Upper lobe of left lung (tissue), 4 donors: Measurements from ENCODE around the gene RIMS1.

Source experiments
- CTCF ChIP-seq, 6 experiments: fragments of 450-650 bp in 4 of 6; fragments of 200-600 bp in 2 of 6; sonication (generic) in 2 of 6; IDR thresholded peaks; one replicate each; pipeline ENCODE4 v1.5.1; 2016 to 2019; ENCODE audit warnings: antibody characterized with exemption in 6 of 6
- EP300 ChIP-seq, 4 donors: sonication (generic); formaldehyde crosslinking; IDR thresholded peaks; one replicate each; pipeline ENCODE4 v1.5.1; 2017; ENCODE audit warnings: antibody characterized with exemption in 4 of 4, control low read depth in 2 of 4
- POLR2A ChIP-seq, 4 donors: fragments of 450-650 bp; IDR thresholded peaks; one replicate each; pipeline ENCODE4 v1.5.1; 2016 to 2017; ENCODE audit warnings: antibody characterized with exemption in 4 of 4, mild to moderate bottlenecking in 2 of 4
- POLR2AphosphoS5 ChIP-seq, 2 donors: sonication (generic); formaldehyde crosslinking; IDR thresholded peaks; one replicate each; pipeline ENCODE4 v1.5.1; 2017; ENCODE audit warnings: antibody characterized with exemption in 2 of 2

GRCh38 chr6:71977884-71978283 is 91.5 kb downstream of the RIMS1 start:
- TF ChIP-seq CTCF (IDR thresholded peaks at IDR 0.05), result no peak
- no peak for TF ChIP-seq POLR2A (IDR thresholded peaks at IDR 0.05)
- TF ChIP-seq POLR2AphosphoS5 (IDR thresholded peaks at IDR 0.05), result no peak
- no peak for TF ChIP-seq EP300 (IDR thresholded peaks at IDR 0.05)
